ENCODE data around the gene GNG2. TPM values are rescaled to one million over a fixed set of nuclear protein-coding genes. Genes with fewer than 3 reads are reported as not detected.

The GNG2 gene
- polyA plus RNA-seq, 6 donors from 2014 or later, result 74.1 to 98.6 (median 91.4) TPM

GRCh38 chr14:51844081-51844881 lies 16.1 kb upstream of the GNG2 start:
- H3K27me3 Mint-ChIP-seq, result no peaks in the 10 kb centered on the region
- H3K36me3 Mint-ChIP-seq, result no peaks in the 10 kb centered on the region
- H3K27ac Mint-ChIP-seq, result peak overlapping the region; percentile 94 to 100 (median 100)
- ATAC-seq (ENCODE audit: low read depth in 2 of 2) (peak; percentile 34 to 45), DNase-seq (peak; percentile 88)
- peak overlapping the region; percentile 57 to 87 (median 76) for H3K4me3 Mint-ChIP-seq
- peaks cover 0 to 12% (median 0%) of the 10 kb centered on the region in 7 donors for H3K9me3 Mint-ChIP-seq
- H3K4me1 Mint-ChIP-seq, result peaks cover 39 to 78% (median 70%) of the 10 kb centered on the region in 3 donors

GRCh38 chr14:51845811-51846210 lies 14.6 kb upstream of the GNG2 start:
- H3K4me3 Mint-ChIP-seq, result peak overlapping the region in 6 of 8 donors; percentile 16 to 95 (median 64)
- peaks cover 0 to 8% of the 10 kb centered on the region in 2 donors for H3K36me3 Mint-ChIP-seq
- ATAC-seq (ENCODE audit: low read depth in 2 of 2), result no peak
- peak overlapping the region; percentile 94 to 100 (median 100) for H3K27ac Mint-ChIP-seq
- no peak for DNase-seq
- H3K27me3 Mint-ChIP-seq, result no peaks in the 10 kb centered on the region
- H3K4me1 Mint-ChIP-seq, result peaks cover 45 to 82% (median 80%) of the 10 kb centered on the region in 3 donors
- peaks cover 0 to 16% (median 2%) of the 10 kb centered on the region in 7 donors for H3K9me3 Mint-ChIP-seq

- DNase-seq (peak; percentile 93), ATAC-seq (ENCODE audit: low read depth in 2 of 2) (peak; percentile 68 to 73)
- Mint-ChIP-seq H3K9me3 (peaks cover 0 to 16% (median 2%) of the 10 kb centered on the region in 7 donors), H3K36me3 (peaks cover 0 to 8% of the 10 kb centered on the region in 2 donors), H3K4me1 (peaks cover 45 to 80% (median 76%) of the 10 kb centered on the region in 3 donors), H3K4me3 (peak overlapping the region; percentile 74 to 95 (median 90)), H3K27ac (peak overlapping the region; percentile 96 to 100 (median 100)), H3K27me3 (no peaks in the 10 kb centered on the region)
Measured at GRCh38 chr14:51846631-51847488, 13.6 kb upstream of the GNG2 start.

- DNase-seq (no peak), ATAC-seq (ENCODE audit: low read depth in 2 of 2) (no peak)
- Mint-ChIP-seq H3K4me1 (peaks cover 45 to 77% (median 71%) of the 10 kb centered on the region in 3 donors), H3K27me3 (no peaks in the 10 kb centered on the region), H3K36me3 (peaks cover 0 to 8% of the 10 kb centered on the region in 2 donors), H3K9me3 (peaks cover 0 to 16% (median 2%) of the 10 kb centered on the region in 7 donors), H3K4me3 (peak overlapping the region; percentile 74 to 95 (median 90)), H3K27ac (peak overlapping the region; percentile 96 to 100 (median 100))
Measured at GRCh38 chr14:51847489-51847796, 13.0 kb upstream of the GNG2 start.

GRCh38 chr14:51848120-51848519 lies 12.3 kb upstream of the GNG2 start:
- peaks cover 43 to 70% (median 64%) of the 10 kb centered on the region in 3 donors for H3K4me1 Mint-ChIP-seq
- DNase-seq (peak; percentile 36), ATAC-seq (ENCODE audit: low read depth in 2 of 2) (no peak)
- H3K27ac Mint-ChIP-seq, result peak overlapping the region; percentile 96 to 100 (median 100)
- H3K4me3 Mint-ChIP-seq, result peak overlapping the region; percentile 44 to 95 (median 79)
- H3K36me3 Mint-ChIP-seq, result peaks cover 0 to 8% of the 10 kb centered on the region in 2 donors
- no peaks in the 10 kb centered on the region for H3K27me3 Mint-ChIP-seq
- H3K9me3 Mint-ChIP-seq, result peaks cover 0 to 16% (median 2%) of the 10 kb centered on the region in 7 donors

- Mint-ChIP-seq H3K27me3 (no peaks in the 10 kb centered on the region), H3K4me1 (peaks cover 33 to 60% (median 54%) of the 10 kb centered on the region in 3 donors), H3K27ac (peak overlapping the region; percentile 76 to 100 (median 100)), H3K36me3 (peaks cover 0 to 8% of the 10 kb centered on the region in 2 donors), H3K4me3 (peak overlapping the region in 2 of 8 donors; percentile 25 to 41), H3K9me3 (peaks cover 0 to 12% (median 2%) of the 10 kb centered on the region in 7 donors)
- DNase-seq (no peak), ATAC-seq (ENCODE audit: low read depth in 2 of 2) (no peak)
Measured at GRCh38 chr14:51849097-51849496, 11.3 kb upstream of the GNG2 start.

- DNase-seq (no peak), ATAC-seq (ENCODE audit: low read depth in 2 of 2) (no peak)
- H3K27ac Mint-ChIP-seq, result peak overlapping the region in 3 of 6 donors; percentile 55 to 81 (median 77)
- peaks cover 32 to 50% (median 45%) of the 10 kb centered on the region in 3 donors for H3K4me1 Mint-ChIP-seq
- peaks cover 0 to 8% of the 10 kb centered on the region in 2 donors for H3K36me3 Mint-ChIP-seq
- H3K27me3 Mint-ChIP-seq, result no peaks in the 10 kb centered on the region
- H3K9me3 Mint-ChIP-seq, result peaks cover 0 to 10% (median 2%) of the 10 kb centered on the region in 7 donors
- no peak overlapping the region for H3K4me3 Mint-ChIP-seq
Measured at GRCh38 chr14:51850651-51851050, 9.8 kb upstream of the GNG2 start.

GRCh38 chr14:51852541-51852940 lies 7.9 kb upstream of the GNG2 start:
- Mint-ChIP-seq H3K4me1 (peaks cover 31 to 49% (median 36%) of the 10 kb centered on the region in 3 donors), H3K27me3 (no peaks in the 10 kb centered on the region), H3K36me3 (peaks cover 0 to 8% of the 10 kb centered on the region in 2 donors), H3K4me3 (no peak overlapping the region), H3K27ac (no peak overlapping the region), H3K9me3 (peaks cover 0 to 10% (median 2%) of the 10 kb centered on the region in 7 donors)
- ATAC-seq (ENCODE audit: low read depth in 2 of 2), result no peak
- no peak for DNase-seq

GRCh38 chr14:51855234-51855633 lies 5.2 kb upstream of the GNG2 start:
- Mint-ChIP-seq H3K36me3 (peaks cover 0 to 4% of the 10 kb centered on the region in 2 donors), H3K27me3 (no peaks in the 10 kb centered on the region), H3K9me3 (peaks cover 0 to 2% (median 0%) of the 10 kb centered on the region in 7 donors), H3K27ac (peak overlapping the region in 4 of 6 donors; percentile 5 to 94 (median 47)), H3K4me3 (no peak overlapping the region), H3K4me1 (peaks cover 20 to 33% (median 29%) of the 10 kb centered on the region in 3 donors)
- no peak for DNase-seq
- no peak for ATAC-seq (ENCODE audit: low read depth in 2 of 2)

- Mint-ChIP-seq H3K27me3 (no peaks in the 10 kb centered on the region), H3K27ac (peak overlapping the region in 1 of 6 donors; percentile 55), H3K36me3 (no peaks in the 10 kb centered on the region), H3K9me3 (peaks cover 0 to 2% (median 0%) of the 10 kb centered on the region in 7 donors), H3K4me1 (peaks cover 27 to 46% (median 34%) of the 10 kb centered on the region in 3 donors), H3K4me3 (peak overlapping the region in 1 of 8 donors; percentile 94)
- ATAC-seq (ENCODE audit: low read depth in 2 of 2) (no peak), DNase-seq (no peak)
Measured at GRCh38 chr14:51856792-51857296, 3.6 kb upstream of the GNG2 start.

- DNase-seq (no peak), ATAC-seq (ENCODE audit: low read depth in 2 of 2) (no peak)
- Mint-ChIP-seq H3K9me3 (peaks cover 0 to 2% (median 0%) of the 10 kb centered on the region in 7 donors), H3K4me1 (peaks cover 40 to 66% (median 54%) of the 10 kb centered on the region in 3 donors), H3K4me3 (peak overlapping the region in 1 of 8 donors; percentile 94), H3K27ac (peak overlapping the region in 5 of 6 donors; percentile 40 to 96 (median 65)), H3K27me3 (no peaks in the 10 kb centered on the region), H3K36me3 (no peaks in the 10 kb centered on the region)
Measured at GRCh38 chr14:51859131-51859530, 1.3 kb upstream of the GNG2 start.

GRCh38 chr14:51860825-51861499 lies 550 bp downstream of the GNG2 start:
- Mint-ChIP-seq H3K27ac (peak overlapping the region; percentile 85 to 99 (median 96)), H3K9me3 (no peaks in the 10 kb centered on the region), H3K4me1 (peaks cover 44 to 63% (median 63%) of the 10 kb centered on the region in 3 donors), H3K36me3 (no peaks in the 10 kb centered on the region), H3K4me3 (peak overlapping the region; percentile 92 to 99 (median 95)), H3K27me3 (no peaks in the 10 kb centered on the region)
- no peak for DNase-seq
- no peak for ATAC-seq (ENCODE audit: low read depth in 2 of 2)

Data from naive B cell (primary cell).